ACC112 (cell line): ENCODE measurements around the gene HPS5.

Experiments used
- H2AFZ ChIP-seq: fragments of 200-600 bp; sonication (generic); one replicate; pipeline ENCODE4 v1.6.0; 2017; ENCODE audit warnings: antibody characterized with exemption, low read length; ENCODE audit not compliant: unreplicated experiment
- H3K27ac ChIP-seq: fragments of 200-600 bp; sonication (generic); 2 replicates; pipeline ENCODE4 v1.5.1; 2014; ENCODE audit warnings: low read depth, mild to moderate bottlenecking, antibody characterized with exemption, low read length, moderate library complexity
- H3K27me3 ChIP-seq: fragments of 200-600 bp; sonication (generic); 2 replicates; pipeline ENCODE4 v1.6.1; 2014; ENCODE audit warnings: mild to moderate bottlenecking, antibody characterized with exemption, low read length, moderate library complexity, mixed read lengths; ENCODE audit not compliant: insufficient read depth
- H3K36me3 ChIP-seq: fragments of 200-600 bp; sonication (generic); 2 replicates; pipeline ENCODE4 v1.6.1; 2016; ENCODE audit warnings: mild to moderate bottlenecking, antibody characterized with exemption, low read length, moderate library complexity, mixed read lengths; ENCODE audit not compliant: insufficient read depth
- H3K4me1 ChIP-seq: fragments of 200-600 bp; sonication (generic); one replicate; pipeline ENCODE4 v1.6.1; 2016; ENCODE audit warnings: low read length, mixed read lengths; ENCODE audit not compliant: insufficient read depth, unreplicated experiment, control insufficient read depth
- H3K4me3 ChIP-seq: fragments of 200-600 bp; sonication (generic); 2 replicates; pipeline ENCODE4 v1.5.1; 2014; ENCODE audit warnings: mild to moderate bottlenecking, low read depth, low read length
- H3K79me2 ChIP-seq: fragments of 200-600 bp; sonication (generic); one replicate; pipeline ENCODE4 v1.6.0; 2016; ENCODE audit warnings: low read length; ENCODE audit not compliant: control insufficient read depth, unreplicated experiment, insufficient read depth

HPS5 gene

GRCh38 chr11:18236664-18237356, 85.1 kb downstream of the HPS5 start, which contains the start of gene SAA4:
Gene SAA4, minus strand, starts transcription at chr11:18236802. Its CDS starts 876 bp downstream, at chr11:18235926.
- no peaks in the 10 kb centered on the region for H3K79me2 ChIP-seq
- H2AFZ ChIP-seq, result no peak within 1 kb of the TSS

DNA sequence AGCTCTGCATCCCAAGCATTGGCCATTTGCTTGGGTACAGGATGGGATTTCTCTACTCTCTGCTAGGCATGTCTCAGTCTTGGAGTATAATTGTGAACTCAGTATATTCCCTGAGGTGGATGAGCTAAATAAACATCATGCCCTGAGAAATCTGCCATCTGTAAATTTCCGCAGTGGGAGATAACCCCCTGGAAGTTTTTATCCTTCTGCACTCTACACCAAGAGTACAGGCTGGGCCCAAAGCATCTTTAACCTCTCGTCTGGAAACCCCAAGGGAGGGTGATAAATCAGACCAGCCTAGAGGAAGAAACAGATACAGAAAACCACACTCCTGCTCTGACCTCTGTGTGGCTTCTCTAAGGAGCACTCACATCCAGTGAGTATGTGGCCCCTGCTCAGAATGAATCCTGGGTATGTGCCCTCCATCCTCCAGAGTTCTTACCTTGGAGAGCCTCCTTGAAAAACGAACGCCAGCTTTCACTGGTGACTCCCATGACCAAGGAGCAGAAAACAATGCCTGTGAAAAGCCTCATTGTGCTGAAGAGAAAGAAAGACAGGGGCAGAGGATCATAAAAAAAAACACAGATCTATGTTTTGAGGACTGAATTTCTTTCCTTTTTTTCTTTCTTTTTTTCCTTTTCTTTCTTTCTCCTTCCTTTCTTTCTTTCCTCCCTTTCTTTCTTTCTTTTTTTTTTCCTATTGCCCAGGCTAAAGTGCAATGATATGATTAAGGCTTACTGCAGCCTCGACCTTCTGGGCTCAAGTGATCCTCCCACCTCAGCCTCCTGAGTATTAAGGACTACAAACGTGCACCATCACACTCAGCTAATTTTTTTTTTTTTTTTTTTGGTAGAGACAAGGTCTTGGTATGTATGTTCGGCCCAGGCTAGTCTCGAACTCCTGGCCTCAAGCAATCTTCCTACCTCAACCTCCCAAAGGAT, 86.3 kb downstream of the HPS5 start:
- Histone ChIP-seq H3K79me2 (no peaks in the 10 kb centered on the region), H3K27me3 (peaks cover 41% of the 10 kb centered on the region), H3K36me3 (no peaks in the 10 kb centered on the region), H3K4me3 (no peak overlapping the region), H2AFZ (no peak overlapping the region), H3K27ac (no peak overlapping the region), H3K4me1 (no peaks in the 10 kb centered on the region)

More at GRCh38 chr11:18236664-18237356, 85.1 kb downstream of the HPS5 start, which contains the start of gene SAA4:
- H3K4me3 ChIP-seq, result no peak within 1 kb of the TSS
- H3K36me3 ChIP-seq, result no peaks in the 10 kb centered on the region
- peaks cover 46% of the 10 kb centered on the region for H3K27me3 ChIP-seq
- H3K27ac ChIP-seq, result no peak within 1 kb of the TSS
- H3K4me1 ChIP-seq, result no peaks in the 10 kb centered on the region

GRCh38 chr11:18233912-18234311, 88.0 kb downstream of the HPS5 start:
- peaks cover 29% of the 10 kb centered on the region for H3K27me3 ChIP-seq
- no peak overlapping the region for H3K27ac ChIP-seq
- H3K4me1 ChIP-seq, result no peaks in the 10 kb centered on the region
- no peak overlapping the region for H2AFZ ChIP-seq
- no peak overlapping the region for H3K4me3 ChIP-seq
- H3K36me3 ChIP-seq, result no peaks in the 10 kb centered on the region
- no peaks in the 10 kb centered on the region for H3K79me2 ChIP-seq

DNA sequence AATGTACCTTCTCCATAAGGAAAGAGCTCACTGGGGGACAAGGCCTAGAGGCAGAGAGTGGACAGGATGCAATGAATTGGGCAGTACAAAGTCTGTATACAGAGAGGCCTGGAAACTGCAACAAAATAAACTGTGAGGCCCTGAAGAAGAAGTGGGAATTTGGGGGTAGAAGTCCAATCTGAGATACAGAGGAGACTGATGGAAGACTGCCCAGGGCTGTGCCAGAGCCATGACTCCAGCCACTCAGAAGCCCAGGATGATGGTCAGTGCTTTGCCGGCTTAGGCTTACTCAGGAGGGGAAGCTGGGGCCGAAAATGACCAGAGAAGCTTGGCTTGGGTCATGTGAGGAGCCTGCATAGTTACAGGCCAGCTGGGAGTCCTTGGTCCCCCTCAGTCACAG, 91.1 kb downstream of the HPS5 start:
- Histone ChIP-seq H3K4me1 (no peaks in the 10 kb centered on the region), H3K4me3 (no peak overlapping the region), H3K27ac (no peak overlapping the region), H3K27me3 (peaks cover 37% of the 10 kb centered on the region), H3K36me3 (no peaks in the 10 kb centered on the region), H2AFZ (no peak overlapping the region), H3K79me2 (no peaks in the 10 kb centered on the region)

DNA sequence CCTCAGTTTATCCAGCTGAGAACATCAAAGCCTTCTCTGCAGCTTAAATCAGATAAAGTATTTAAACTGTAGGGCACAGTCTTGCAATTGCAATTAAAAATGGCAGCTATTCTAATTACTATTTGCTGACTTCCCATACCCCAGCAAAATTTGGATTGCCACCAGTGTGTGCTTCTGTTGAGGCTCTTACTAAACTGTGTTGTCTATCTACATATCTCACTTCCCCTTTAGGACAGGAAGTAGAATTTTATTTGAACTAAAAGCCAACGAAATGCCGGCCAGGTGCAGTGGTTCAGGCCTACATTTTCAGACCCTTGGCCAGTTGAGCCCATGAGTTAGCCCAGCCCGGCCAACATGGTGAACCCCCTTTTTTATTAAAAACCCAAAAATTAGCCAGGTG, 92.4 kb downstream of the HPS5 start:
- H2AFZ ChIP-seq, result no peak overlapping the region
- H3K79me2 ChIP-seq, result no peaks in the 10 kb centered on the region
- H3K27me3 ChIP-seq, result peaks cover 36% of the 10 kb centered on the region
- no peak overlapping the region for H3K4me3 ChIP-seq
- no peaks in the 10 kb centered on the region for H3K36me3 ChIP-seq
- no peak overlapping the region for H3K27ac ChIP-seq
- no peaks in the 10 kb centered on the region for H3K4me1 ChIP-seq
